Epithelial cell of proximal tubule (primary cell): ENCODE data around the gene KIF26B. TPM values are rescaled to one million over a fixed set of nuclear protein-coding genes. Genes with fewer than 3 reads are reported as not detected.
"Not testable (repeated sequence)": the region's sequence is repeated elsewhere in the genome, so short reads cannot be mapped to it uniquely, and the experiment has no call there.

Experiments used
- DNase-seq: peaks from one replicate; pipeline ENCODE4 v3.0.0-alpha.2; 2011; ENCODE audit warnings: low read depth
- H3K4me3 ChIP-seq: 2 replicates; pipeline ENCODE4 v1.5.1; 2011; ENCODE audit warnings: low read depth, mild to moderate bottlenecking, low read length
- total RNA-seq: library from RNA; depleted of rRNA; stranded (reverse); fragments of >200 nt; gene quantifications from 2 replicates; pipeline ENCODE4 v1.2.3, GENCODE V29; 2015
- TF ChIP-seq, protein P1 (sequence below): conservative IDR thresholded peaks from 2 replicates; pipeline ENCODE4 v1.5.1; 2012; ENCODE audit warnings: low read depth, mild to moderate bottlenecking, low read length

Gene KIF26B
- total RNA-seq, 1 donor from 2014 or later = 2.8 TPM

DNA sequence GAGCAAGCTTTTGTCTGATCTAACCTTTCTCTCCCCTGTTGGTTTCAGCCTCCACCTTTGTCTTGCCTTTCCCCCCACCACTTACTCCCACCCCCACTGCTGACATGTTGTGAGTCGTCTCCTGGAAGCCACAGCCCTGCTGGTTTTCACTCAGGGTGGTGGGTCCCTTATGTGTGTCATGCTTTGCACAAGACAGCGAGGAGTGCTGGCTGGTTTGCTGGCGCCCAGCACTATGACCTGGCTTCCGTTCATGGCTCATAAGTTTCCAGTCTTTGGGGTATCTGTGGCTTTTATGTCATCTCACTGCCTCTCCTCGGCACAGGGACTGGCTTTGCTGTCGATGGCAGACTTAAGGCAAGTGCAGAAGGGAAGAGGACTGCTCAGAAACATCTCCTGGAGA, 177.7 kb downstream of the KIF26B start:
- TF ChIP-seq, protein P1, sequence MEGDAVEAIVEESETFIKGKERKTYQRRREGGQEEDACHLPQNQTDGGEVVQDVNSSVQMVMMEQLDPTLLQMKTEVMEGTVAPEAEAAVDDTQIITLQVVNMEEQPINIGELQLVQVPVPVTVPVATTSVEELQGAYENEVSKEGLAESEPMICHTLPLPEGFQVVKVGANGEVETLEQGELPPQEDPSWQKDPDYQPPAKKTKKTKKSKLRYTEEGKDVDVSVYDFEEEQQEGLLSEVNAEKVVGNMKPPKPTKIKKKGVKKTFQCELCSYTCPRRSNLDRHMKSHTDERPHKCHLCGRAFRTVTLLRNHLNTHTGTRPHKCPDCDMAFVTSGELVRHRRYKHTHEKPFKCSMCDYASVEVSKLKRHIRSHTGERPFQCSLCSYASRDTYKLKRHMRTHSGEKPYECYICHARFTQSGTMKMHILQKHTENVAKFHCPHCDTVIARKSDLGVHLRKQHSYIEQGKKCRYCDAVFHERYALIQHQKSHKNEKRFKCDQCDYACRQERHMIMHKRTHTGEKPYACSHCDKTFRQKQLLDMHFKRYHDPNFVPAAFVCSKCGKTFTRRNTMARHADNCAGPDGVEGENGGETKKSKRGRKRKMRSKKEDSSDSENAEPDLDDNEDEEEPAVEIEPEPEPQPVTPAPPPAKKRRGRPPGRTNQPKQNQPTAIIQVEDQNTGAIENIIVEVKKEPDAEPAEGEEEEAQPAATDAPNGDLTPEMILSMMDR = no peak
- no peak for DNase-seq
- no peak overlapping the region for H3K4me3 ChIP-seq

DNA sequence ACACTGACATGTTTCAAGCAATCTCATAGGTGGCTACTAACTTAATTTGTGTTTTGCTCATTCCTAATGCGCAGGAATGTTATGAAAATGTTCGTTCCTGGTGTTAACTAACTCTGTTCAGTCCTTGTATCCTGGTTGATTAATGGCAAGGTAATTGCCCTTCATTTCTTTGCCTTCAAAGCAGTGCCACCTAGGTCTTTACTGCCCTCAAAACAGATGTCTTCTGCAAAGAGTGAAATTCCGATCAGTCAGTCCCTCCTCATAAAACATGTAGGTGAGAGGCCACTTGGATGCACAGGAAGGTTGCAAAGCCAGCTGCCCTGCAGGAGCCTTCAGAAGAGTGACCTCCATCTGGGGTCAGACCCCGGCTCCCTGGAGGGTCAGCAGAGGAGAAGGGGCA, 179.4 kb downstream of the KIF26B start:
- DNase-seq = no peak
- no peak overlapping the region for H3K4me3 ChIP-seq
- TF ChIP-seq, protein P1 = no peak

DNA sequence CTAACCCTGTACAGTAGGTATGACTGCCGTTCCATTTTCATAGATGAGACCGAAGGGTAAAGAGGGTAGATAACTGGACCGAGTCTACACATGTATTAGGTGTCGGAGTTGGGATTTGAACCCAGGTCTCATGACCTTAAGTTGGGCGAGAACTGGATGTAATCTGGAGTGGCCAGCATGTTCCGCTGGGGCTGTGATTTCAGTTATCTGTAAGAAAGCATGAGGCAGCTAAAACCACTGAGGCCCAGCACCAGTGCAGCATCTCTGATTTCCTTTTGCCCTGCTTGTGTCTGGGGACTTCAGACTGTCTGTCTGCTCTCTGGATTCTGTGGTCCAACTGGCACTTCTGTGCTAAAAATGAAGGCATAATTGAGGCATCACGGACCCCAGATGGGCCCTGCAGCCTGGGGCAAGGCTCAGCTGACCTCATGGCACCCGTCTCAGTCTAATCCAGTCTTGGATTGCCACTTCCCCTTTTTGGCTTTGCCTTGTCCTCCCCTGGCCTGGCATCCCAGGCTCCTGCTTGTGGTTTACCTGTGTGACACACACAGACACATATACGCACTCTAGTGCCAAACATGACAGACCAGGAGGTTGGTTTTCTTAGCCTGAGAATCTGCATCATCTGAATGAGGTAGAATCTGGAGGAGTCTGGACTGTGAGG, 180.2 kb downstream of the KIF26B start:
- H3K4me3 ChIP-seq = no peak overlapping the region
- no peak for DNase-seq
- TF ChIP-seq, protein P1 = no peak

DNA sequence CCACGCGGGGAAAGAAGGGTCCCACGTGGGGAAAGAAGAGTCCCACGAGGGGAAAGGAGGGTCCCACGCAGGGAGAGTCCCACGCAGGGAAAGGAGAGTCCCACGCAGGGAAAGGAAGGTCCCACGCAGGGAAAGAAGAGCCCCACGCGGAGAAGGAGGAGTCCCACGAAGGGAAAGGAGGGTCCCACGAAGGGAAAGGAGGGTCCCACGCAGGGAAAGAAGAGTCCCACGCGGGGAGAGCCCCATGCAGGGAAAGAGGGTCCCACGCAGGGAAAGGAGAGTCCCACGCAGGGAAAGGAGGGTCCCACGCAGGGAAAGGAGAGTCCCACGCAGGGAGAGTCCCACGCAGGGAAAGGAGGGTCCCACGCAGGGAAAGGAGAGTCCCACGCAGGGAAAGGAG, 180.9 kb downstream of the KIF26B start:
- not testable (repeated sequence) for DNase-seq

DNA sequence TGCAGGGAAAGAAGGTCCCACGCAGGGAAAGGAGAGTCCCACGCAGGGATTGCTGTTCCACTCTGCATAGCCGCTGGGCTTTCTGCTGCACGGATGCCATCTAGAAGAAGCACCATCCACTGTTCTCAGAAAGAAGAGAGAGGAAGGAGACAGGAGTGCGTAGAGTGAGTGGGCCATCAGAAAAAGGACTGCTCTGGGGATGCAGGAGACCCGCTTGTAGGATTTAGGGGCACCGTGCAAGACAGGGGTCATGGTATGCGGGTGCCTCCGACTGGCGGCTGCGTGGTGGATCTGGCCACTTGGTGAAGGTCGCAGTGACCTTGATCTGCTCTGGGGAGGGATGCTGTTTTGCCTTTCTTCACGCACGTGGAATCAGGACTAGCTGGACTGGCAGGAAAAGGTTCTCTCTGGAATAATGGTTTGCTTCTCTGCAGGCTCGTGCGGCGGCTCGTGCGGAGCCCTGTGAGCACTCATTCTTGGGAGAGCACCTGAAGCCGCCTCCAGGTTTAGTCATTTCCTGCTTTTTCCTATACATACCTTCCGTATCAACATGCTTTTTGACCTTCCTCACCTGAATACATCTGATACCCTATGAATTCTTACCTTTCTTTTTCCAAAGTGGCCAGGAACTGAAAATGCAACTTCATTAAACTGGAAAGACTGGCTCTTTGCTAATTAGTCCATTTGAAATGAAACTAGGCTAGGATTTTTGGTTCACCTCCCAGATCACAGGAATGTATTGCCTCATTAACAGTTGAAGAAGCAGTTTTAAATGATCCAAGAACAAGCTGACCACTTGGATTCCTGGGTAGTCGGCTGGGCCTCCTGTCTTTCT, 181.6 kb downstream of the KIF26B start:
- no peak for DNase-seq

More for the DNA sequence above, 180.9 kb downstream of the KIF26B start:
- not testable (repeated sequence) for H3K4me3 ChIP-seq

DNA sequence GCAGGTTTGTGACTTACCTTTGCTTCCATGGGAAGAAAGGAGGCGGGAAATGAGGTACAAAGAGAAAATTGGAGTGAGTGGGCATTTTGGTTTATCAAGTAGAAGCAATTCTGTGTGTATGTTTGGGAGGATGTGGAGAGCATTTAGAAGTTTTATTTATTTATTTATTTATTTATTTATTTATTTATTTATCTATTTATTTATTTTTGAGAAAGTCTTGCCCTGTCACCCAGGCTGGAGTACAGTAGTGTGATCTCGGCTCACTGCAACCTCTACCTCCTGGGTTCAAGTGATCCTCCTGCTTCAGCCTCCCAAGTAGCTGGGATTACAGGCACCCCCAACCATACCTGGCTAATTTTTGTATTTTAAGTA, 182.2 kb downstream of the KIF26B start:
- not testable (repeated sequence) for H3K4me3 ChIP-seq, DNase-seq

More for the DNA sequence above, 181.6 kb downstream of the KIF26B start:
- TF ChIP-seq, protein P1 = no peak
- H3K4me3 ChIP-seq = no peak overlapping the region

DNA sequence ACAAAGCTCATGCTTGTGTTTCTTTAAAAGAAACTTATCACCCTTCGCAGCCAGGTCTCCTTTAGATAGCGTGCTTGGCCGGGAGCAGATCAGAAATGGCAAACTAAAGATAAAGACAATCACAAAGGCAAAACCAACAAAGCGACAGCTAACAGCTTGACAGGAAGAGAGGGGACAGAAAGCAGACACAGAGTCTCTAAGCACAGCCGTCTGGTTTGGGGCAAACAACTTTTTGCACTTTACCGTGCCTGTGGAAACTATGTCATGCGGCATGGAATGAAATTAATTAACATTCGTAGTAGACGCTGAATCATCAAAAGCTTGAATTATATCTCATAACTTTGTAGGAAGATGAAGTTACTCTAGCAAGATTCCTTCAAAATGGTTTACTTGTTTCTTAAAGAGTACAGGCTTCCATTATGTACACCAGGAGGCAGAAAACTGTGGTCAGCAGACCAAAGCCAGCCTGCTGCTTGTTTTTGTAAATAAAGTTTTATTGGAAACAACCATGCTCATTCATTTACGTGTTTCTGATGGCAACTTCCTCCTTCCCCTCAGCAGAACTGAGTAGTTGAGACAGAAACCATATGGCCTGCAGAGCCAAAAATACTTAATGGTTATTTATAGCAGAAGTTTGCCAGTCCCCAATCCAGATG, 183.2 kb downstream of the KIF26B start:
- no peak overlapping the region for H3K4me3 ChIP-seq
- TF ChIP-seq, protein P1 = no peak

More for the DNA sequence above, 183.2 kb downstream of the KIF26B start:
- DNase-seq = no peak
